HFFc6 (cell line): ENCODE measurements around the gene PLPP1. TPM values are rescaled to one million over a fixed set of nuclear protein-coding genes. Genes with fewer than 3 reads are reported as not detected.
"Not testable (repeated sequence)": the region's sequence is repeated elsewhere in the genome, so short reads cannot be mapped to it uniquely, and the experiment has no call there.

Experiments used
- DNase-seq: peaks from one replicate; pipeline ENCODE4 v3.0.0-alpha.2; 2018
- H3K27ac Mint-ChIP-seq: 2 replicates; pipeline ENCODE4 v1.8.0; 2020; ENCODE audit warnings: mild to moderate bottlenecking, mixed read lengths
- H3K27me3 Mint-ChIP-seq: 2 replicates; pipeline ENCODE4 v1.8.0; 2021; ENCODE audit warnings: mild to moderate bottlenecking, moderate library complexity, mixed read lengths; ENCODE audit not compliant: insufficient read depth
- H3K36me3 Mint-ChIP-seq: 2 replicates; pipeline ENCODE4 v1.8.0; 2021; ENCODE audit warnings: low read depth, mixed read lengths
- H3K4me1 Mint-ChIP-seq: 2 replicates; pipeline ENCODE4 v1.8.0; 2020; ENCODE audit warnings: low read depth, mixed read lengths
- H3K4me3 Mint-ChIP-seq: 2 replicates; pipeline ENCODE4 v1.8.0; 2020; ENCODE audit warnings: mild to moderate bottlenecking, moderate library complexity, mixed read lengths
- H3K9me3 Mint-ChIP-seq: 2 replicates; pipeline ENCODE4 v1.8.0; 2020; ENCODE audit warnings: mild to moderate bottlenecking, mixed read lengths
- CTCF ChIP-seq: fragments of 200-600 bp; sonication (generic); IDR thresholded peaks from 2 replicates; pipeline ENCODE4 v1.5.0; 2021; ENCODE audit warnings: antibody characterized with exemption, mild to moderate bottlenecking
- total RNA-seq, 6 experiments: library from RNA; stranded (reverse); fragmentation: NEBNext Ultra II Directional; extraction: Animal tissue kit (Norgen Biotek cat#: 25700); gene quantifications; 2 replicates in 1 of 6; 3 replicates in 5 of 6; pipeline ENCODE4 v1.2.3, GENCODE V29; 2021

PLPP1 gene
- total RNA-seq, 6 experiments from 2014 or later = 20.4 to 28.0 (median 23.3) TPM

- Mint-ChIP-seq H3K27me3 (no peaks in the 10 kb centered on the region; the same call in 1 of the 2 replicates), H3K27ac (no peak overlapping the region), H3K36me3 (no peaks in the 10 kb centered on the region), H3K9me3 (no peaks in the 10 kb centered on the region), H3K4me1 (peaks cover 32% of the 10 kb centered on the region), H3K4me3 (no peak overlapping the region)
- no peak for TF ChIP-seq CTCF
- DNase-seq = peak; percentile 25
Observed at GRCh38 chr5:55540024-55540423, 5.3 kb upstream of the PLPP1 start.

- no peaks in the 10 kb centered on the region for H3K9me3 Mint-ChIP-seq
- H3K4me1 Mint-ChIP-seq = peaks cover 29% of the 10 kb centered on the region
- H3K36me3 Mint-ChIP-seq = no peaks in the 10 kb centered on the region
- no peaks in the 10 kb centered on the region; the same call in 1 of the 2 replicates for H3K27me3 Mint-ChIP-seq
- TF ChIP-seq CTCF = no peak
- DNase-seq = no peak
- H3K4me3 Mint-ChIP-seq = peak overlapping the region; percentile 73
- H3K27ac Mint-ChIP-seq = peak overlapping the region; percentile 2; the same call in 1 of the 2 replicates
Observed at GRCh38 chr5:55538661-55539060, 3.9 kb upstream of the PLPP1 start.

GRCh38 chr5:55537315-55537714, 2.6 kb upstream of the PLPP1 start:
- H3K27me3 Mint-ChIP-seq, H3K4me3 Mint-ChIP-seq, H3K36me3 Mint-ChIP-seq, H3K9me3 Mint-ChIP-seq, DNase-seq, H3K27ac Mint-ChIP-seq: not testable (repeated sequence)
- peaks cover 36% of the 10 kb centered on the region for H3K4me1 Mint-ChIP-seq

GRCh38 chr5:55535199-55535905, 588 bp upstream of the PLPP1 start:
- no peak for DNase-seq
- Mint-ChIP-seq H3K36me3 (no peaks in the 10 kb centered on the region), H3K27ac (peak overlapping the region; percentile 68), H3K4me3 (peak overlapping the region; percentile 85), H3K4me1 (peaks cover 42% of the 10 kb centered on the region), H3K9me3 (no peaks in the 10 kb centered on the region), H3K27me3 (no peaks in the 10 kb centered on the region; the same call in 1 of the 2 replicates)
- no peak for TF ChIP-seq CTCF

GRCh38 chr5:55533521-55534435, 986 bp downstream of the PLPP1 start:
- no peak; the same call in 1 of the 2 replicates for TF ChIP-seq CTCF
- Mint-ChIP-seq H3K4me1 (peaks cover 33% of the 10 kb centered on the region), H3K27me3 (no peaks in the 10 kb centered on the region; the same call in 1 of the 2 replicates), H3K4me3 (peak overlapping the region; percentile 85), H3K36me3 (no peaks in the 10 kb centered on the region), H3K27ac (peak overlapping the region; percentile 19), H3K9me3 (no peaks in the 10 kb centered on the region)
- DNase-seq = peak; percentile 23

- no peak for TF ChIP-seq CTCF
- Mint-ChIP-seq H3K9me3 (no peaks in the 10 kb centered on the region), H3K27ac (no peak overlapping the region), H3K4me1 (peaks cover 22% of the 10 kb centered on the region), H3K4me3 (no peak overlapping the region), H3K36me3 (no peaks in the 10 kb centered on the region), H3K27me3 (no peaks in the 10 kb centered on the region)
- no peak for DNase-seq
Observed at GRCh38 chr5:55530669-55531068, 4.1 kb downstream of the PLPP1 start.
